Stimulated activated CD8-positive, alpha-beta memory T cell treated with anti-CD3 and anti-CD28 coated beads, Interleukin-7, amount 100 ng/mL, for 48 hours (primary cell): ENCODE data around the gene SERPINB1.
"Not testable (repeated sequence)": the region's sequence is repeated elsewhere in the genome, so short reads cannot be mapped to it uniquely, and the experiment has no call there.

ENCODE experiments used
- DNase-seq, 2 donors: peaks; one replicate each; pipeline ENCODE4 v3.0.0-alpha.2; 2020; ENCODE audit warnings: low read depth in 1 of 2; ENCODE audit errors: extremely low read depth in 1 of 2

SERPINB1 gene

DNA sequence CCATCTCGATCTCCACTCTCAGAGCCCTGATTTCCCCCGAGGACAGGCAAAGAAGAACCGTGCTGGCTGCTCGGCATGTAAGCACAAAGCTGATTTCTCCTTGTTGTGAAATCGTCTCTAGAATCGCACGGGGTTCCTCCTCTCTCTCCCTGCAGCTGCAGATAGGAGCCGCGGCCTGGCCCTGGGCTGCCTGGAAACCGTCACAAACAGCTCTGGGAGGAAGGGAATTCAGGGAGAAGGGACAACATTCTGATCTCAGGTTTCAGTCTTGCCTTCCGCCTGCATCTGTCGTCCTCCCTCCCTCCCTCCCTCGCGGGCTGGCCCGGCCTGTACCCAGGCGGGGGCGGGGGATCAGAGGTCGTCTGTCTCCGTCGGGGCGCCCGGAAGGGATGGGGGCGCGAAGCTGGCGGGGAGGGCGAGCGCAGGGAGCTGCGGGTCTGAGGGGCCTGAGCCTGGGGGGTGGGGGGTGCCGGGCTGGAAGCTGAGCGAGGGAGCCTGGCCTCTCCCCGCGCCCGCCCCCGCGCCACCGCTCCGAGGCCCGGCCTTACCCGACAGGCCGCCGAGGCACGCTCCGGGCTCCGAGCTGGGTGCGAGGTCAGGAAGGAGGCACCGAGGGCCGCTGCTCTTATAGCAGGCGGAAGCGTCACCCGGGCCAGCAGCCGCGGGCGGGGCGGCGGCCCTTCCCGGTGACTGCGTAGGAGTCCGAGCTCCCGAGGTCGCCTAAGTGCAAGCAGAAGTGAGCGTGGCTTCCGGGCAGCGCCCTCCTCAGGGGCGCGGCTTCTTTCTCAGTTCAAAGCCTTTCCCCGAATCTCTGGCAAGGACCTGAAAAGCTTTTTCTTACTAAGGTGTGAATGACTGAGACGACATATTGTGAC, at the start of gene SERPINB1:
Gene SERPINB1 (minus strand): TSS at position 600 of the 875 bp plus-strand sequence. CDS start 1,277 bp downstream, outside the sequence.
- peak; percentile 72 to 88 for DNase-seq

- DNase-seq: no peak
Observed at GRCh38 chr6:2890976-2891767, 49.5 kb upstream of the SERPINB1 start.

DNA sequence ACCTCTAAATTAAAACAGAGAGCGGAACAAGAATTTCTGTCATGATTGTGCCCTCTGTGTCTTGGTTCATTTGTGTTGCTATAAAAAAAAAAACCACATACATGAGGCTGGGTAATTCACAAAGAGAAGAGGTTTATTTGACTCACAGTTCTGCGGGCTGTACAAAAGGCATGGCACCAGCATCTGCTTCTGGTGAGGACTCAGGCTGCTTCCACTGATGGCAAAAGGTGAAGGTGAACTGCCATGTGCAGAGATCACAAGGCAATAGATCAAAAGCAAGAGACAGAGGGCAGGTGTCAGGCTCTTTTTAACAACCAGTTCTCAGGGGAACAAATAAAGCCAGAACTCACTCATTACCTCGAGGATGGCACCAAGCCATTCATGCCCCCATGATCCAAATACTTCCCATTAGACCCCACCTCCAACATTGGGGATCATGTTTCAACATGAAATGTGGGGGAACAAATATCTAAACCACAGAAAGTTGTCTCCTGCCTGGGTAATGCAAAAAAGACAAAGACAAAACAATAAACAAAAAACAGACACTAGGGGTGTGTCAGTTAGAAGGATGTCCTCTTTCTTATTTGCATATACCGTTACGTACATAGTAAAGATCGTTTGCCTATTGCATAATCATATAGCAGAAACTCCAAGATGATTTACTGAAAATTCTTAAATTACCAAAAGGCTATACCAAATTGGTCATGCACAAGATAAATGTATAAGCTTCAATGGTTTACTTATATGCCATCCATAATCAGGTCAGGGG, 44.5 kb upstream of the SERPINB1 start:
- DNase-seq: no peak

- DNase-seq: no peak
Observed at GRCh38 chr6:2884804-2885203, 43.1 kb upstream of the SERPINB1 start.

- DNase-seq: no peak
Observed at GRCh38 chr6:2883673-2884072, 42.0 kb upstream of the SERPINB1 start.

DNA sequence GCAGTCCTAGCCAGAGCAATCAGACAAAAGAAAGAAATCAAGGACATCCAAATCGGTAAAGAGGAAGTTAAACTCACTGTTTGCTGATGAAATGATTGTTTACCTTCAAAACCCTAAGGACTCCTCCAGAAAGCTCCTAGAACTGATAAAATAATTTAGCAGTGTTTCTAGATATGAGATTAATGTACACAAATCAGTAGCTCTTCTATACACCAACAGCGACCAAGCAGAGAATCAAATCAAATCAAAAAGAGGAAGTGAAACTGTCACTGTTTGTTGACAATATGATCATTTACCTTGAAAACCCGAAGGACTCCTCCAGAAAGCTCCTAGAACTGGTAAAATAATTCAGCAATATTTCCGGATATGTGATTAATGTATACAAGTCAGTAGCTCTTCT, 39.8 kb upstream of the SERPINB1 start:
- no peak for DNase-seq

DNA sequence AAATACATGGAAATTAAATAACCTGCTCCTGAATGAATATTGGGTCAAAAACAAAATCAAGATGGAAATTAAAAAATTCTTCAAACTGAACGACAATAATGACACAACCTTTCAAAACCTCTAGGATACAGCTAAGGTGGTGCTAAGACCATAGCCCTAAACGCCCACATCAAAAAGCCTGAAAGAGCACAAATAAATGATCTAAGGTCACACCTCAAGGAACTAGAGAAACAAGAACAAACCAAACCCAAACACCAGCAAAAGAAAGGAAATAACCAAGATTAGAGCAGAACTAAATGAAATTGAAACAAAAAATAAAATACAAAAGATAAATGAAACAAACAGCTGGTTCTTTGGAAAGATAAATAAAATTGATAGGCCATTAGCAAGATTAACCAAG, 38.5 kb upstream of the SERPINB1 start:
- not testable (repeated sequence) for DNase-seq

- no peak for DNase-seq
Observed at GRCh38 chr6:2877960-2878359, 36.3 kb upstream of the SERPINB1 start.

GRCh38 chr6:2877057-2877882, 35.6 kb upstream of the SERPINB1 start:
- no peak for DNase-seq

DNA sequence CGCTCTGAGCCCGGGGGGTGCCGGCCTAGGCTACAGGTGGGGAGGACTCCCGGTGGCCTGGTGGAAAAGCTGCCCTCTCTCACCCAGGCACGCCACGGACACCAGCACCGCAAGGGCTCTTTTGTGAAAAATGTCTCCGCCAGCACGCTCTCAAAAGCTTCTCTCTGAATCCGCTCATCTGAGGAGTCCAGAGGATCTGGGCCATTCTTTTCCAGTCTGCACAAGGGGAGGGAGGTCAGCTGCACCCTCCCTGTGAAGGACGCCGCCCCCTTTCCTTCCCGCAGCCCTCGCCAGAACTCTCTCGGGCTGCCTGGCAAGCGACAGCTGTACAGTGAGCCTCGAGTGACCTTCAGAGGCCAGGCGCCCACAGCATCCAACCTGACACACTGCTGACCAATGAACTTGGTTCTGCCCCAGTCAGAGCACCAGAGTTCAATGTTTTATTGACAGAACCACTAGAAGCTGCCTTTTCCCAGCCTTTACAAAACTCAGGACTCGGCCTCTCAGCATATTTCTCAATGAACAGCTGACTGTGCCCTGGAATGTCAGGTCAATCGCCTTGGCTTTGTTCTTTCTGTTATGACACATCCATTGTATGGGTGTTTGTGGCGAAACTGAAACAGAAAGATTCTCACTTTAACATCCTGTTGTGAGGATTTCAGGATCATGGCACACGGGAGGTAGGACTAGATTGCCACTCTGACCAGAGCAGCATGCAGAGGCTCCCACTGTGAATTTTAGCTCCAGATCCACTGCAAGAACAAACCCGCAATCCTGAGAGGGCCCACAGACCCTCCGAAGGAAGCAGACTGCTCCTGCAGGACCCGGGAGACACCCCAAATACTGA, 34.8 kb upstream of the SERPINB1 start:
- DNase-seq: no peak

DNA sequence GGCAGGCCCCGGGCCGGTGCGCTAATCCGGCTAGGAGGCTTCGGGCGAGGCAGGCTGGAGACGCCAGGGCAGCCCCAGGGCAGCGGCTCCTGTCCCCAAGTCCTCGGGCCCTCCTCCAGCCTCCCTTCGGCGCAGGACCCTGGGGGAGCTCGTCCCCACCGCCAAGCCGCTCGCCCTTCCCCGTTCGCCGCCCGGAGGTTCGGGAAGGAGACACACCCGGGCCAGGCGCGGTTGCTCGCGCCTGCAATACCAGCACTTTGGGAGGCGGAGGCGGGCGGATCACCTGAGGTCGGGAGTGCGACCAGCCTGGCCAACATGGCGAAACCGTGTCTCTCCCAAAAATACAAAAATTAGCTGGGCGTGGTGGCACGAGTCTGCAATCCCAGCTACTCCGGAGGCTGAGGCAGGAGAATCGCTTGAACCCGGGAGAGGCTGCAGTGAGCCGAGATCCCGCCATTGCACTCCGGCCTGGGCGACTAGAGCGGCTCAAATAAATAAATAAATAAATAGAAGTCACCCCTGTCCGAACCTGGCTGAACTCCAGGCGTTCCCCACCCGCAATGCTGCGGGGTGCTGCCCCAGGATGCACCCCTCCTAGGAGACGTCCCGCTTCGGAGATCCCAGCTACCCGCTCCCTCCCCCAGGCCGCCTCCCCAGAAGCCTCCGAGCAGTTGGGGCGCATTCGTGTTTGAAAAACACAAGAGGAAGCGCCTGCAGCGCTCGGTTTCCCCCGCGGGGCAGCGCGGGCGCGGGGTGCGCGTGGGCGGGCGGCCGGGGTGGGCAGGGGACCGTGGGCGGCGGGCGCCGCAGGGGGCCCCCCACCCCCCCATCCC, 33.9 kb upstream of the SERPINB1 start:
- DNase-seq: no peak

DNA sequence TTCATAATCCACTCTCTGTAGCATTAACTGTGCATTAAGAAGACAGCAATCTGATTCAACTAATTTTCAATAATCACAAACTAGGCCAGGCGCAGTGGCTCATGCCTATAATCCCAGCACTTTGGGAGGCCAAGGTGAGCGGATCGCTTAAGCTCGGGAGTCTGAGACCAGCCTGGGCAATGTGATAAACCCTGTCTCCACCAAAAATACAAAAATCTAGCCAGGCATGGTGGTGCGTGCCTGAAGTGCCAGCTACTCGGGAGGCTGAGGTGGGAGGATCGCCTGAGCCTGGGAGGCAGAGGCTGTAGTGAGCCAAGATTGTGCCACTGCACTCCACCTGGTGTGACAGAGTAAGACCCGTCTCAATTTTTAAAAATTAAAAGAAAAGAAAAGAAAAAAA, 32.0 kb upstream of the SERPINB1 start:
- DNase-seq: no peak

DNA sequence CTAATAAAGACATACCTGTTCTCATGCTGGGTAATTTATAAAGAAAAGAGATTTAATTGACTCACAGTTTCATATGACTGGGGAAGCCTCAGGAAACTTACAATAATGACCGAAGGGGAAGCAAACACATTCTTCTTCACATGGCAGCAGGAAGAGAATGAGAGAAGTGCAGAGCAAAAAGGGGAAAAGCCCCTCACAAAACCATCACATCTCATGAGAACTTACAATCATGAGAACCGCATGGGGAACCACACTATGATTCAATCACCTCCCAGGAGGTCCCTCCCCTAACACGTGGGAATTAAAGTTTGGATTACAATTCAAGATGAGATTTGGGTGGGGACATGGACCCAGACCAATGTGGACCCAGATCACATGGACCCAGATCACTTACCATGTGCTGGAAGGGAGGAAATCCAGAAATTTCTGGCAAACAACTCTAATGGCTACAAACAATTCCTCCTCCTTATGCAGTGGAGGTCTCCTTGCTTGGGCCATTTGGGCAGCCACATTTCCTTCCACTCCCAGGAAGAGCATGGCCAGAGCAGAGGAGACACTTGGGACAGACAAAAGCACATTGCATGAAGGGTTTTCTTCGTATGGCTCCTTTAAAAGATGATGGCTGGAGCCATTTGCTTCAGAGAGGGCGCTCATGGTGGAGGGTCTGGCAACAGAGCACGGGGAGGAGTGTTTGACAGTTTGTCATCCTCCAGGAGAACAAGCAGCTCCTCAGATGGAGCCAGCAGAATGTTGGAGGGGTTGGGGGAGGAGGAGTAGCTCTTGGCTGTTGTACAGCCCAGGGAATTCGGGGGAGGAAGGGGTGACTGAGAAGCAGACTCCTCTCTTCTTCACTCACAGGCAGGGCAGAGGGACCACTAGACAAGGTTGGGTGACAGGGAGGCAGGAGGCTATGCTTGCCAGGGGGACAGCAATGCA, 31.0 kb upstream of the SERPINB1 start:
- DNase-seq: no peak

- no peak for DNase-seq
Observed at GRCh38 chr6:2871953-2872352, 30.3 kb upstream of the SERPINB1 start.

DNA sequence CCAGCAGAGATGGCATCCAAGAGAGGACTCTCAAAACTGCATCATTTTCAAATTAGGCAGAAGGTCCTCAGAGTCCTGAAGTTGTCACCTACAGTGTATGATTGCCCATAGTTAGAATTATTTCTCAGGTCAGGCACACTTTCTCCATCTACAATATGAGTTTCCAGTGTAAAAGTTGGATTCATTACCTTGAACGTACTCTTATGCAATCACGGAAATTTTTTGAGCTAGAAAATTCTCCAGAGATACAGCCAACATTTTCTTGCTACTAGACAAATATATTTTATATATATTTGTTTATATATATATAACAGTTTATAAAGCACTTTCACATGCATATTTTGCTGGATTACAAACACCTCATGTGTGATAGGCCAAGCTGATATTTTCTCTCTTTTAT, 29.4 kb upstream of the SERPINB1 start:
- DNase-seq: no peak

- DNase-seq: no peak
Observed at GRCh38 chr6:2870046-2870636, 28.5 kb upstream of the SERPINB1 start.

GRCh38 chr6:2868637-2869036, 27.0 kb upstream of the SERPINB1 start:
- no peak for DNase-seq
